Neuronal stem cell (in vitro differentiated cells): ENCODE results near the gene CMTM1.
A peak's percentile ranks its signal among the peaks of the same experiment; 100 is the strongest.

Source experiments
- DNase-seq: peaks from one replicate; pipeline ENCODE4 v3.0.0-alpha.2; 2013; ENCODE audit warnings: low spot score
- H2AFZ ChIP-seq: one replicate; pipeline ENCODE4 v1.6.1; 2013; ENCODE audit warnings: mild to moderate bottlenecking, low read length, inconsistent platforms
- H2AK5ac ChIP-seq: 2 replicates; pipeline ENCODE4 v1.6.1; 2013; ENCODE audit warnings: low read depth, mild to moderate bottlenecking, inconsistent platforms, low read length, moderate library complexity, mixed read lengths
- H2BK120ac ChIP-seq: 2 replicates; pipeline ENCODE4 v1.6.1; 2013; ENCODE audit warnings: low read depth, mild to moderate bottlenecking, inconsistent platforms, low read length, moderate library complexity, mixed read lengths
- H2BK12ac ChIP-seq: one replicate; pipeline ENCODE4 v1.6.1; 2013; ENCODE audit warnings: low read length, inconsistent platforms
- H2BK15ac ChIP-seq: 2 replicates; pipeline ENCODE4 v1.6.1; 2013; ENCODE audit warnings: mild to moderate bottlenecking, low read length, inconsistent platforms, mixed read lengths
- H2BK5ac ChIP-seq: one replicate; pipeline ENCODE4 v1.6.1; 2013; ENCODE audit warnings: inconsistent platforms, mild to moderate bottlenecking, low read length, moderate library complexity
- H3K14ac ChIP-seq: one replicate; pipeline ENCODE4 v1.6.1; 2013; ENCODE audit warnings: low read length, inconsistent platforms
- H3K18ac ChIP-seq: 2 replicates; pipeline ENCODE4 v1.6.1; 2013; ENCODE audit warnings: low read length, inconsistent platforms
- H3K23ac ChIP-seq: 2 replicates; pipeline ENCODE4 v1.6.1; 2013; ENCODE audit warnings: low read depth, mild to moderate bottlenecking, mixed read lengths, low read length, inconsistent platforms; ENCODE audit not compliant: poor library complexity
- H3K27ac ChIP-seq: replicated peaks from 3 replicates; pipeline ENCODE4 v1.5.1; 2013; ENCODE audit warnings: low read length, inconsistent platforms
- H3K27me3 ChIP-seq, 3 experiments: 2 replicates each; pipeline ENCODE4 v1.6.1; 2013; ENCODE audit warnings: low read length in 3 of 3, mild to moderate bottlenecking in 2 of 3, inconsistent platforms in 1 of 3, low read depth in 1 of 3, mixed read lengths in 1 of 3, moderate library complexity in 1 of 3; ENCODE audit not compliant: control insufficient read depth in 3 of 3, insufficient read depth in 3 of 3
- H3K36me3 ChIP-seq, 2 donors: replicated peaks in 1 of 2; 2 replicates each; pipeline ENCODE4 v1.6.1; 2013; ENCODE audit warnings: low read length in 2 of 2; ENCODE audit not compliant: control insufficient read depth in 2 of 2, insufficient read depth in 2 of 2
- H3K4ac ChIP-seq: 2 replicates; pipeline ENCODE4 v1.6.1; 2013; ENCODE audit warnings: inconsistent platforms, mild to moderate bottlenecking, low read length, moderate library complexity
- H3K4me1 ChIP-seq, 2 donors: 1 replicate in 1 of 2; 2 replicates in 1 of 2; pipeline ENCODE4 v1.6.1; 2013; ENCODE audit warnings: low read length in 2 of 2, low read depth in 1 of 2; ENCODE audit not compliant: control insufficient read depth in 2 of 2, insufficient read depth in 1 of 2
- H3K4me2 ChIP-seq: one replicate; pipeline ENCODE4 v1.6.1; 2013; ENCODE audit warnings: mild to moderate bottlenecking, low read length, inconsistent platforms; ENCODE audit not compliant: insufficient read depth, poor library complexity, severe bottlenecking
- H3K4me3 ChIP-seq, 2 donors: 2 replicates each; pipeline ENCODE4 v1.5.1; 2013; ENCODE audit warnings: low read length in 2 of 2, mild to moderate bottlenecking in 2 of 2, inconsistent platforms in 1 of 2, moderate library complexity in 1 of 2
- H3K79me1 ChIP-seq: one replicate; pipeline ENCODE4 v1.6.1; 2013; ENCODE audit warnings: low read depth, mild to moderate bottlenecking, inconsistent platforms, low read length, moderate library complexity
- H3K9ac ChIP-seq: one replicate; pipeline ENCODE4 v1.6.1; 2013; ENCODE audit warnings: mild to moderate bottlenecking, low read depth, low read length, inconsistent platforms; ENCODE audit not compliant: poor library complexity
- H3K9me3 ChIP-seq, 2 donors: replicated peaks in 1 of 2; 2 replicates each; pipeline versions ENCODE3 to v1.6.1; 2013; ENCODE audit warnings: low read length in 2 of 2, mild to moderate bottlenecking in 2 of 2, inconsistent platforms in 1 of 2, low read depth in 1 of 2, mixed read lengths in 1 of 2, moderate library complexity in 1 of 2; ENCODE audit not compliant: control insufficient read depth in 2 of 2, insufficient read depth in 1 of 2
- H4K8ac ChIP-seq: one replicate; pipeline ENCODE4 v1.6.1; 2013; ENCODE audit warnings: low read depth, mild to moderate bottlenecking, inconsistent platforms, low read length, moderate library complexity
- H4K91ac ChIP-seq: one replicate; pipeline ENCODE4 v1.6.1; 2013; ENCODE audit warnings: low read length, low read depth, mild to moderate bottlenecking, inconsistent platforms; ENCODE audit not compliant: poor library complexity
- WGBS, 2 donors: extraction: QIAGEN DNeasy Blood & Tissue Kit; methylation state at CpG; one replicate each; pipeline ENCODE4 v1.1.7; 2013; ENCODE audit warnings: missing lambda C conversion rate in 2 of 2, mixed read lengths in 1 of 2; ENCODE audit not compliant: insufficient read length in 2 of 2, insufficient replicate concordance in 1 of 2; ENCODE audit errors: extremely low coverage in 2 of 2; 5-methylcytosine and 5-hydroxymethylcytosine counted together

Gene CMTM1

GRCh38 chr16:66544016-66544757 is 22.1 kb upstream of the CMTM1 start:
- no peak overlapping the region for H2BK120ac ChIP-seq
- H2BK12ac ChIP-seq: no peak overlapping the region
- no peak overlapping the region for H2BK5ac ChIP-seq
- DNase-seq: no peak
- H2BK15ac ChIP-seq: no peak overlapping the region
- no peak overlapping the region for H3K27ac ChIP-seq
- WGBS, 2 donors: no CpG with 5 or more reads among the region's 7 CpGs
- H3K79me1 ChIP-seq: no peaks in the 10 kb centered on the region
- no peak overlapping the region for H3K4me3 ChIP-seq
- no peak overlapping the region for H3K18ac ChIP-seq
- peaks cover 0 to 29% of the 10 kb centered on the region in 2 donors for H3K36me3 ChIP-seq
- no peak overlapping the region for H3K4me2 ChIP-seq
- H3K14ac ChIP-seq: no peak overlapping the region
- no peak overlapping the region for H4K91ac ChIP-seq
- no peak overlapping the region for H2AK5ac ChIP-seq
- H3K27me3 ChIP-seq: no peaks in the 10 kb centered on the region
- H3K23ac ChIP-seq: no peak overlapping the region
- H3K9me3 ChIP-seq: no peaks in the 10 kb centered on the region
- no peak overlapping the region for H3K4ac ChIP-seq
- H2AFZ ChIP-seq: no peak overlapping the region
- H3K9ac ChIP-seq: no peak overlapping the region
- peaks cover 2 to 8% of the 10 kb centered on the region in 2 donors for H3K4me1 ChIP-seq
- no peak overlapping the region for H4K8ac ChIP-seq

- Histone ChIP-seq H3K27me3 (no peaks in the 10 kb centered on the region), H3K27ac (no peak overlapping the region), H4K8ac (no peak overlapping the region), H3K23ac (no peak overlapping the region), H3K4me1 (peaks cover 4 to 9% of the 10 kb centered on the region in 2 donors), H2AFZ (no peak overlapping the region), H3K9me3 (no peaks in the 10 kb centered on the region), H4K91ac (no peak overlapping the region), H3K4me3 (no peak overlapping the region), H2BK12ac (no peak overlapping the region), H2BK5ac (no peak overlapping the region), H3K4ac (no peak overlapping the region), H3K18ac (no peak overlapping the region), H3K79me1 (no peaks in the 10 kb centered on the region), H3K9ac (no peak overlapping the region), H3K4me2 (no peak overlapping the region), H2AK5ac (no peak overlapping the region), H3K14ac (no peak overlapping the region), H2BK120ac (no peak overlapping the region), H3K36me3 (peaks cover 0 to 13% of the 10 kb centered on the region in 2 donors), H2BK15ac (no peak overlapping the region)
- no CpG with 5 or more reads among the region's 5 CpGs for WGBS, 2 donors
- no peak for DNase-seq
Measured at GRCh38 chr16:66547101-66547989, 18.9 kb upstream of the CMTM1 start.

- no peak overlapping the region for H3K4me2 ChIP-seq
- H4K91ac ChIP-seq: no peak overlapping the region
- no peak overlapping the region for H4K8ac ChIP-seq
- no peak overlapping the region for H2BK15ac ChIP-seq
- H3K9ac ChIP-seq: no peak overlapping the region
- no peak overlapping the region for H2BK120ac ChIP-seq
- no peak overlapping the region for H3K4me3 ChIP-seq
- WGBS, 2 donors: no CpG with 5 or more reads among the region's 4 CpGs
- peaks cover 8 to 11% of the 10 kb centered on the region in 2 donors for H3K4me1 ChIP-seq
- peak overlapping the region; percentile 63 for H2BK12ac ChIP-seq
- peak overlapping the region; percentile 57 for H2AK5ac ChIP-seq
- no peak overlapping the region for H3K18ac ChIP-seq
- no peak overlapping the region for H2BK5ac ChIP-seq
- H3K27me3 ChIP-seq: no peaks in the 10 kb centered on the region
- no peak overlapping the region for H3K27ac ChIP-seq
- no peak for DNase-seq
- H2AFZ ChIP-seq: no peak overlapping the region
- peaks cover 0 to 13% of the 10 kb centered on the region in 2 donors for H3K36me3 ChIP-seq
- peaks cover 1 to 3% of the 10 kb centered on the region in 2 donors for H3K9me3 ChIP-seq
- H3K79me1 ChIP-seq: no peaks in the 10 kb centered on the region
- no peak overlapping the region for H3K14ac ChIP-seq
- no peak overlapping the region for H3K23ac ChIP-seq
- no peak overlapping the region for H3K4ac ChIP-seq
Measured at GRCh38 chr16:66548068-66548467, 18.2 kb upstream of the CMTM1 start.

GRCh38 chr16:66548868-66549267 is 17.4 kb upstream of the CMTM1 start:
- no peak overlapping the region for H2BK12ac ChIP-seq
- H3K27me3 ChIP-seq: no peaks in the 10 kb centered on the region
- peaks cover 8 to 11% of the 10 kb centered on the region in 2 donors for H3K4me1 ChIP-seq
- no peak overlapping the region for H3K4ac ChIP-seq
- H3K4me2 ChIP-seq: no peak overlapping the region
- H2AFZ ChIP-seq: peak overlapping the region; percentile 94
- H3K79me1 ChIP-seq: no peaks in the 10 kb centered on the region
- no peak overlapping the region for H2BK5ac ChIP-seq
- no peak overlapping the region for H3K27ac ChIP-seq
- no peak overlapping the region for H3K14ac ChIP-seq
- H3K4me3 ChIP-seq: peak overlapping the region in 1 of 2 donors; percentile 58
- no CpG with 5 or more reads among the region's 9 CpGs for WGBS, 2 donors
- H4K91ac ChIP-seq: no peak overlapping the region
- no peak overlapping the region for H4K8ac ChIP-seq
- H3K36me3 ChIP-seq: peaks cover 0 to 7% of the 10 kb centered on the region in 2 donors
- no peak overlapping the region for H2BK15ac ChIP-seq
- no peak overlapping the region for H3K9ac ChIP-seq
- peaks cover 3 to 8% of the 10 kb centered on the region in 2 donors for H3K9me3 ChIP-seq
- H3K18ac ChIP-seq: peak overlapping the region; percentile 90
- H3K23ac ChIP-seq: no peak overlapping the region
- DNase-seq: no peak
- no peak overlapping the region for H2AK5ac ChIP-seq
- no peak overlapping the region for H2BK120ac ChIP-seq
